ENCODE data around the gene IMPDH1. TPM values are rescaled to one million over a fixed set of nuclear protein-coding genes. Genes with fewer than 3 reads are reported as not detected.

The IMPDH1 gene
- total and polyA plus RNA-seq, 9 of the 15 experiments (the other 6 are each of a cell fraction or from before 2014, with no cell fraction given), result 0.80 to 118 (median 64.3) TPM

GRCh38 chr7:128452552-128452951, 42.8 kb upstream of the IMPDH1 start (continued):
- TF ChIP-seq, protein P1, sequence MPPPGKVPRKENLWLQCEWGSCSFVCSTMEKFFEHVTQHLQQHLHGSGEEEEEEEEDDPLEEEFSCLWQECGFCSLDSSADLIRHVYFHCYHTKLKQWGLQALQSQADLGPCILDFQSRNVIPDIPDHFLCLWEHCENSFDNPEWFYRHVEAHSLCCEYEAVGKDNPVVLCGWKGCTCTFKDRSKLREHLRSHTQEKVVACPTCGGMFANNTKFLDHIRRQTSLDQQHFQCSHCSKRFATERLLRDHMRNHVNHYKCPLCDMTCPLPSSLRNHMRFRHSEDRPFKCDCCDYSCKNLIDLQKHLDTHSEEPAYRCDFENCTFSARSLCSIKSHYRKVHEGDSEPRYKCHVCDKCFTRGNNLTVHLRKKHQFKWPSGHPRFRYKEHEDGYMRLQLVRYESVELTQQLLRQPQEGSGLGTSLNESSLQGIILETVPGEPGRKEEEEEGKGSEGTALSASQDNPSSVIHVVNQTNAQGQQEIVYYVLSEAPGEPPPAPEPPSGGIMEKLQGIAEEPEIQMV (tag; conservative IDR thresholded peaks at IDR 0.05; ENCODE audit: low read depth), result 0 out of 2 replicates have a peak, but pooled peaks have one; percentile 11
- TF ChIP-seq ARNT (IDR thresholded peaks at IDR 0.05) (0 out of 4 replicates have a peak, but pooled peaks of 1 of the 2 experiments have one; percentile 38), ASH1L (IDR thresholded peaks at IDR 0.05; ENCODE audit: borderline replicate concordance, low read depth, partially characterized antibody) (peak; percentile 42), CBFA2T2 (conservative IDR thresholded peaks at IDR 0.05) (no peak), L3MBTL2 (IDR thresholded peaks at IDR 0.05) (peak; percentile 65), SMARCA4 (IDR thresholded peaks at IDR 0.05) (no peak), CXXC5 (CRISPR knock-in tag; IDR thresholded peaks at IDR 0.05) (no peak), POLR2H (tag; IDR thresholded peaks at IDR 0.05; ENCODE audit: low read depth) (no peak)
- TF ChIP-seq, protein P2, sequence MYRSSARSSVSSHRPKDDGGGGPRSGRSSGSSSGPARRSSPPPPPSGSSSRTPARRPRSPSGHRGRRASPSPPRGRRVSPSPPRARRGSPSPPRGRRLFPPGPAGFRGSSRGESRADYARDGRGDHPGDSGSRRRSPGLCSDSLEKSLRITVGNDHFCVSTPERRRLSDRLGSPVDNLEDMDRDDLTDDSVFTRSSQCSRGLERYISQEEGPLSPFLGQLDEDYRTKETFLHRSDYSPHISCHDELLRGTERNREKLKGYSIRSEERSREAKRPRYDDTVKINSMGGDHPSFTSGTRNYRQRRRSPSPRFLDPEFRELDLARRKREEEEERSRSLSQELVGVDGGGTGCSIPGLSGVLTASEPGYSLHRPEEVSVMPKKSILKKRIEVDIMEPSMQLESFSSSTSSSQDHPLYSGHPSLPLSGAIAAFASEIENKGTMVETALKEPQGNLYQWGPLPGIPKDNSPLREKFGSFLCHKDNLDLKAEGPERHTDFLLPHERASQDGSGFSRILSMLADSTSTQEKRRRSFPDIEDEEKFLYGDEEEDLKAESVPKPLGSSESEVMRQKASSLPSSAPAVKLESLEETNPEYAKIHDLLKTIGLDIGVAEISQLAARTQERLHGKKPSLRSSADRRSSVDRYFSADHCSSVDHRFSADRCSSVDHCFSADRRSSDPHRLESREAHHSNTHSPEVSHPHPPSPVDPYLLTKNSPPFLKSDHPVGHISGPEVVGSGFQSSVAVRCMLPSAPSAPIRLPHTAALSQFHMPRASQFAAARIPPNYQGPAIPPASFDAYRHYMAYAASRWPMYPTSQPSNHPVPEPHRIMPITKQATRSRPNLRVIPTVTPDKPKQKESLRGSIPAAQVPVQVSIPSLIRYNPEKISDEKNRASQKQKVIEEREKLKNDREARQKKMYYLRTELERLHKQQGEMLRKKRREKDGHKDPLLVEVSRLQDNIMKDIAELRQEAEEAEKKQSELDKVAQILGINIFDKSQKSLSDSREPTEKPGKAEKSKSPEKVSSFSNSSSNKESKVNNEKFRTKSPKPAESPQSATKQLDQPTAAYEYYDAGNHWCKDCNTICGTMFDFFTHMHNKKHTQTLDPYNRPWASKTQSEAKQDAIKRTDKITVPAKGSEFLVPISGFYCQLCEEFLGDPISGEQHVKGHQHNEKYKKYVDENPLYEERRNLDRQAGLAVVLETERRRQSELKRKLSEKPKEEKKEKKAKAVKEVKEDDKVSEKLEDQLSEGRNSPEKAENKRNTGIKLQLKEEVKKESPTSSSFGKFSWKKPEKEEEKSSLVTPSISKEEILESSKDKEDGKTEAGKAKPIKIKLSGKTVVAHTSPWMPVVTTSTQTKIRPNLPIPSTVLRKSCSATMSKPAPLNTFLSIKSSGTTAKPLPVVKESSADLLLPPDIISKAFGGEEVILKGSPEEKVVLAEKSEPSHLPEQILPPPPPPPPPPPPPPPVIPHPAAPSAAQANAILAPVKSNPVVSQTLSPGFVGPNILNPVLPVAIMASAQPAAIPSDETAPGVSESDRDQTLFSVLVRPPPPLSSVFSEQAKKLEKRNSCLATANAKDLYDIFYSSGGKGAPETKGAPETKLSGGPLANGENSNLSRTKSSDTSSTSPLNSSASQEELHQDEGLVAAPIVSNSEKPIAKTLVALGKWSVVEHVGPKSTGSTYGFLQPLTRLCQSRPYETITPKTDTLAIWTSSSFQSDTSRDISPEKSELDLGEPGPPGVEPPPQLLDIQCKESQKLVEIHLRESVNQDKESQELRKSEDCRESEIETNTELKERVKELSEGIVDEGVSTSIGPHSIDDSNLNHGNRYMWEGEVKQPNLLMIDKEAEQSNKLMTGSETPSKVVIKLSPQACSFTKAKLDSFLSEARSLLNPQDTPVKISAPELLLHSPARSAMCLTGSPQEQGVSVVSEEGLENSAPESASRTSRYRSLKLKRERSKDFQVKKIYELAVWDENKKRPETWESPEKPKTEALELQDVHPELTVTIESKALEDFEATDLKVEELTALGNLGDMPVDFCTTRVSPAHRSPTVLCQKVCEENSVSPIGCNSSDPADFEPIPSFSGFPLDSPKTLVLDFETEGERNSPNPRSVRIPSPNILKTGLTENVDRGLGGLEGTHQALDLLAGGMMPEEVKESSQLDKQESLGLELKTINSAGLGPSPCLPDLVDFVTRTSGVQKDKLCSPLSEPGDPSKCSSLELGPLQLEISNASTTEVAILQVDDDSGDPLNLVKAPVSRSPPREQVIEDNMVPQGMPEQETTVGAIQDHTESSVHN (IDR thresholded peaks at IDR 0.05; ENCODE audit: borderline replicate concordance in 1 of 2, low read depth in 1 of 2), result no peak
